Kidney epithelial cell (primary cell): ENCODE data around the gene IL1RL2. TPM values are rescaled to one million over a fixed set of nuclear protein-coding genes. Genes with fewer than 3 reads are reported as not detected.

Experiments used
- DNase-seq: peaks from one replicate; pipeline ENCODE4 v3.0.0-alpha.2; 2010; ENCODE audit warnings: low read depth
- H3K27me3 ChIP-seq: 2 replicates; pipeline ENCODE4 v1.6.0; 2011; ENCODE audit warnings: low read length; ENCODE audit not compliant: control insufficient read depth, insufficient read depth
- H3K36me3 ChIP-seq: 2 replicates; pipeline ENCODE4 v1.5.1; 2011; ENCODE audit warnings: low read length; ENCODE audit not compliant: control insufficient read depth, insufficient read depth
- H3K4me3 ChIP-seq: 2 replicates; pipeline ENCODE4 v1.5.1; 2011; ENCODE audit warnings: low read depth, mild to moderate bottlenecking, control low read depth, low read length
- total RNA-seq: library from RNA; depleted of rRNA; stranded (reverse); fragments of >200 nt; gene quantifications from 2 replicates; pipeline ENCODE4 v1.2.3, GENCODE V29; 2015
- TF ChIP-seq, protein P1 (sequence below): IDR thresholded peaks from 2 replicates; pipeline ENCODE4 v1.5.1; 2011; ENCODE audit warnings: mild to moderate bottlenecking, moderate library complexity, low read length, control low read depth, inconsistent platforms; ENCODE audit not compliant: insufficient read depth, poor library complexity, severe bottlenecking

IL1RL2 gene
- total RNA-seq, 1 donor from 2014 or later = 2.1 TPM

DNA sequence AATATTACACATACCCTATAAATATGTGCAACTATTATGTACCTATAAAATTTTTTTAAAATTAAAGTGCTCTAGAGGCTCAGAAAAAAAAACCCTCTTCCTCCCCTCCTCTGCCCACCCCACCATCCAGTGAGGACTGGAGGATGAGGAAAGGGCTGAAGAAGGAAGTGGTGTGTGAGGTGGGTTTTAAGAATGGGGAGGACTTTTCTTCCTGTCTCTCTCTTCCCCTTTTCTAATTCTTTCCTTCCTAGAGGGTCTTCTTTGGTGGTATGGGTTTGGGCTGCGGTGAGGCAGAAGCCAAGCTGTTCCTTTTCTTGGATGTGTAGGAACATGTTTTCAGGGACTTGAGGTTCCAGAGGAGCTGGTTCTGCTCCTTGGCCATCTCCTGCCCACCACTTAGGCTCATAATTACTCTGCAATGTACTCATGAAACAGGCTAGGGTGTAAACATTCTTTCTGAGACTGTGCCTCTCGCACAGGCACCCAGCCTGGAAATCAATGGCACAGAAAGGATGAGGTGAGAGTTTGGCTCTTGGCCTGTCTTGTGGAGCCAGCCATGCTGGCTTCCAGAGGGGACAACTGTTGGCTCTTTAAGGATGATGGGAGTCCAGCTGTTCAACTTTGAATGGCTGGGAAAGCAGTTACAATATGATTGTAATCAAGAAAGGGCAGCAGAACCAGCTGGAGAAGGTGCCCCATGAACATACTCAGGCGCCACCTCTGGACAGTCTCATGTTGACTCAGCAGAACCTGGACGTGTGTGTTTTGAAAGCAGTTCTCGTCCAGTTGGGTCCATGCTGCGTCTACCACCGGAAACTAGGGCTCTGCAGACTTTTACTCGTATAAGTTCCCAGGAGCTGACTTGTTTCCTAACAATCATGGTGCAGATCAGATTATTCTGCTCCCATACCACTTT lies 38.3 kb downstream of the IL1RL2 start:
- no peaks in the 10 kb centered on the region for H3K36me3 ChIP-seq
- TF ChIP-seq, protein P1, sequence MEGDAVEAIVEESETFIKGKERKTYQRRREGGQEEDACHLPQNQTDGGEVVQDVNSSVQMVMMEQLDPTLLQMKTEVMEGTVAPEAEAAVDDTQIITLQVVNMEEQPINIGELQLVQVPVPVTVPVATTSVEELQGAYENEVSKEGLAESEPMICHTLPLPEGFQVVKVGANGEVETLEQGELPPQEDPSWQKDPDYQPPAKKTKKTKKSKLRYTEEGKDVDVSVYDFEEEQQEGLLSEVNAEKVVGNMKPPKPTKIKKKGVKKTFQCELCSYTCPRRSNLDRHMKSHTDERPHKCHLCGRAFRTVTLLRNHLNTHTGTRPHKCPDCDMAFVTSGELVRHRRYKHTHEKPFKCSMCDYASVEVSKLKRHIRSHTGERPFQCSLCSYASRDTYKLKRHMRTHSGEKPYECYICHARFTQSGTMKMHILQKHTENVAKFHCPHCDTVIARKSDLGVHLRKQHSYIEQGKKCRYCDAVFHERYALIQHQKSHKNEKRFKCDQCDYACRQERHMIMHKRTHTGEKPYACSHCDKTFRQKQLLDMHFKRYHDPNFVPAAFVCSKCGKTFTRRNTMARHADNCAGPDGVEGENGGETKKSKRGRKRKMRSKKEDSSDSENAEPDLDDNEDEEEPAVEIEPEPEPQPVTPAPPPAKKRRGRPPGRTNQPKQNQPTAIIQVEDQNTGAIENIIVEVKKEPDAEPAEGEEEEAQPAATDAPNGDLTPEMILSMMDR = no peak
- H3K4me3 ChIP-seq = no peak overlapping the region
- H3K27me3 ChIP-seq = no peaks in the 10 kb centered on the region
- no peak for DNase-seq

DNA sequence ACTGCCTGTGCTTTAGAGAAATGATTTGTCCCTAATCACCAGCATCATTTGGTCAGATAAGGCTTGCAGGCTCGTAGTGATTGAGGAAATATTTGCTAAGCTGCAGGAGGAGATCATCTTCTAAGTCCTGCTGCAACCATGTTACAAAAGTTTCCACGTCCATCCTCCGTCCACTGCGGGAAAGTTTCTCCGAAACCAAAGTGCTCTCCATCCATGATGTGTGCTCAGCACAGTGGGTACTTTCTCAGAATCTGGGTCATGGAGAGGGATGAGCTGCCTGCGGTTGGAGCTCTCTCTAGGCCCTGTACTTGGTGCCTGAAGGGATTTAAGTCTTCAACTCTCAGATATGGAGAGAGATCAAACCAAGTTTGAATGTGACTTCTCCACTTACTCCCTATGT lies 39.3 kb downstream of the IL1RL2 start:
- Histone ChIP-seq H3K27me3 (no peaks in the 10 kb centered on the region), H3K4me3 (no peak overlapping the region), H3K36me3 (no peaks in the 10 kb centered on the region)
- TF ChIP-seq, protein P1 = no peak
- no peak for DNase-seq

DNA sequence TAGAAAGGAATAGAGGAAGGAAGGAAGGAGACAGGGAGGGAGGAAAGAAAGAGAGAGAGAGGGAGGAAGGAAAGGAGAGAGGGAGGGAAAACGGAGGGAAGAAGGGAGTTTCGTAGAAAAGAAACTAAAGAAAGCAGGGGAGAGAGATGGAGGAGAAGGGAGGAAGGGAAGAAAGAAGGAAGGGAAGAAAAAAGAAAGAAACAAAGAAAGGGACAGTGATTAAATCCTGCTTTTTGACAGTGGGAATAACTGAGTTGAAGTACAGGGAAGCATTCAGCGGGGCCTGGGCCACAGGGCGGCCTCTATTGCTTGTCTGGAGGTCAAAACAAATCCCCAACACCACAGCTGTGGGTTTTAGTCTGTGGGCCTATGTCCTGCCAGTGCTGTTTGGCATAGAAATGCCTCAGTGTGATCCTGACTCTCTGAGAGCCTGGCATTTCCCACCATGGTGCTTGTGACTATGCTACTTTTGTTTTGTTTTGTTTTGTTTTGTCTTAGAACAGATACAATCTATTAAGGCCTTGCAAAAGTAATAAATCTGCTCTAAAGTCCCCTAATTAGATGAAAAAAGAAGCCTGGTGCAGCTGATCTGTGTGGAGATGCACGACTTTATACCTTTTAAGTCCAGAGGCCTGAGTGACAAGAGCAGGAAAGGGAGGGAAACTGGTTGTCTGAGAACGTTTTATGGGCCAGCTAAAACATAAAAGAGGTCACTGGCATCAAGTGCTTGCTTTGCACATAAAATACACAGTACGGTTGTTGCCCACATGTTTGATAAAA lies 40.0 kb downstream of the IL1RL2 start:
- Histone ChIP-seq H3K27me3 (no peaks in the 10 kb centered on the region), H3K36me3 (no peaks in the 10 kb centered on the region), H3K4me3 (no peak overlapping the region)
- TF ChIP-seq, protein P1 = no peak
- DNase-seq = no peak

DNA sequence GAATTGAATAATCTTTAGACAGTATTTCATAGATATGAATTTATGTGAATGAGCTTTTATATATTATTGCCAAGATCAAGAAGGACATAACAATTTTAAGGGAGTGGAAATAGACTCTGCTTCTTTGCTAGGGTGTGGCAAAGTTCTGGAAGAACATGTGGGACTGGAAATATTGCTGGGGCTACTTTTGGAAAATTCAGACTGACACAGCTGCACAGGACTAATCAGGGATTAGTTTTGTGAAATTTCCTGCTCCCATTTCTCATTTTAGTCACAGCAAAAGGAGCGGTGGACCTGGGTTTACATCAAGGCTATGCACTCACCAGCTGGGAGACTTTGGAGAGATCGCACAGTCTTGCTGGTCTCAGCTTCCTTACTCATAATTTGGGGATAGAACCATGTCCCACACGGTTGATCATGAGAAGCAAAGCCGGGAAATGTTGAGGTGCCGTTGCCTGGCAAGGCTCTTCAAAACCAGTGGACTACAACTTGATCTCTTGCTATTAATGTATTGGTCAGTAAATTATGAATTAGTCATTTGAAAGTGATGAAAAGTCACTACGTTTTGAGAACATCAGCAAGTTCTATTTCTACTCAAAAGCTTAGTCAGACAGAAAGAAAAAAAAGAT lies 42.4 kb downstream of the IL1RL2 start:
- TF ChIP-seq, protein P1 = no peak
- H3K36me3 ChIP-seq = no peaks in the 10 kb centered on the region
- no peak for DNase-seq
- no peaks in the 10 kb centered on the region for H3K27me3 ChIP-seq
- no peak overlapping the region for H3K4me3 ChIP-seq

DNA sequence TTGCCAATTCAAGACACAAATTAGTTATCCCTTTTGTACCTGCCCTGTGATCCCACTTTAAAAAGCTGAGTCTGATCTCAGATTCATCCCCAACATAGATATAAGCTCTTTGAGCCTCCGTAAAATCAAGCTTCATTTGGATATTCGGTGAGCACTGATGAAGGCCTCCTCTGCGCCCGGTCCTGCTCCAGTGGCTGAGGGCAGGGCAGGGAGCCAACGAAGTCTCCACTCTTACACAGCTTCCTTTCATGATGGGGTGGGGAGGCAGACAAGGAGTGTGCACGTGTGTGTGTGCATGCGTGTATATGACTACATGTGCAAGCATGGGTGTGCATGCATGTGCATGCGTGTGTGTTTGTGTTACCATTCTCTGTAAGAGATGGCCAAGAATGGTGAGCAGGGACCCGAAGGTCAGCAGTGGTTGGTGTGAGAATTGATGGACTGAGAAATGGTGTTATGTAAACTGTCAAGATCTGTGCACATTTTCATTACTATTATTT lies 43.6 kb downstream of the IL1RL2 start:
- Histone ChIP-seq H3K36me3 (no peaks in the 10 kb centered on the region), H3K27me3 (no peaks in the 10 kb centered on the region), H3K4me3 (no peak overlapping the region)
- TF ChIP-seq, protein P1 = no peak
- DNase-seq = no peak
